ENCODE data around the gene SEZ6L.

SEZ6L gene

GRCh38 chr22:26372890-26373289, 203.6 kb downstream of the SEZ6L start:
- no peak for TF ChIP-seq CTCF (IDR thresholded peaks at IDR 0.05; ENCODE audit: low read length)
- TF ChIP-seq EZH2 (IDR thresholded peaks at IDR 0.05; ENCODE audit: borderline replicate concordance, low read length), result no peak
- H4K20me1 ChIP-seq (ENCODE audit: insufficient read depth, low read length), result no peaks in the 10 kb centered on the region
- no peak overlapping the region for H3K4me3 ChIP-seq (ENCODE audit: low read depth, low read length, poor library complexity, severe bottlenecking)
- H3K9me3 ChIP-seq (ENCODE audit: low read length), result no peaks in the 10 kb centered on the region
- H3K27me3 ChIP-seq (ENCODE audit: insufficient read depth, low read length), result no peaks in the 10 kb centered on the region
- H2AFZ ChIP-seq (ENCODE audit: low read length), result no peak overlapping the region
- H3F3A ChIP-seq (ENCODE audit: insufficient read depth, low read length), result no peaks in the 10 kb centered on the region
- H3K27ac ChIP-seq (ENCODE audit: low read depth, low read length, poor library complexity, severe bottlenecking), result no peak overlapping the region
- H3K36me3 ChIP-seq (ENCODE audit: insufficient read depth, low read length), result no peaks in the 10 kb centered on the region
- H3K4me1 ChIP-seq (ENCODE audit: insufficient read depth, low read length, severe bottlenecking), result no peaks in the 10 kb centered on the region
- no peak overlapping the region for H3K4me2 ChIP-seq (ENCODE audit: low read length)
- H3K9ac ChIP-seq (ENCODE audit: low read length), result no peak overlapping the region
- no peaks in the 10 kb centered on the region for H3K9me2 ChIP-seq (ENCODE audit: low read depth, low read length)
- H3K79me2 ChIP-seq (ENCODE audit: insufficient read depth, low read length), result no peaks in the 10 kb centered on the region

- Histone ChIP-seq H3K79me2 (ENCODE audit: insufficient read depth, low read length) (no peaks in the 10 kb centered on the region), H3K27ac (ENCODE audit: low read depth, low read length, poor library complexity, severe bottlenecking) (no peak overlapping the region), H3F3A (ENCODE audit: insufficient read depth, low read length) (no peaks in the 10 kb centered on the region), H3K9ac (ENCODE audit: low read length) (no peak overlapping the region), H2AFZ (ENCODE audit: low read length) (no peak overlapping the region), H3K9me2 (ENCODE audit: low read depth, low read length) (no peaks in the 10 kb centered on the region), H3K4me1 (ENCODE audit: insufficient read depth, low read length, severe bottlenecking) (no peaks in the 10 kb centered on the region), H3K27me3 (ENCODE audit: insufficient read depth, low read length) (peaks cover 3% of the 10 kb centered on the region; the same call in 1 of the 2 replicates), H3K4me3 (ENCODE audit: low read depth, low read length, poor library complexity, severe bottlenecking) (no peak overlapping the region), H3K4me2 (ENCODE audit: low read length) (no peak overlapping the region), H4K20me1 (ENCODE audit: insufficient read depth, low read length) (no peaks in the 10 kb centered on the region), H3K9me3 (ENCODE audit: low read length) (no peaks in the 10 kb centered on the region), H3K36me3 (ENCODE audit: insufficient read depth, low read length) (no peaks in the 10 kb centered on the region)
- TF ChIP-seq EZH2 (IDR thresholded peaks at IDR 0.05; ENCODE audit: borderline replicate concordance, low read length) (no peak), CTCF (IDR thresholded peaks at IDR 0.05; ENCODE audit: low read length) (no peak)
Measured at GRCh38 chr22:26374391-26375026, 205.2 kb downstream of the SEZ6L start.

GRCh38 chr22:26377170-26377830, 208.0 kb downstream of the SEZ6L start:
- H3K9ac ChIP-seq (ENCODE audit: low read length), result no peak overlapping the region
- no peak overlapping the region for H3K27ac ChIP-seq (ENCODE audit: low read depth, low read length, poor library complexity, severe bottlenecking)
- no peaks in the 10 kb centered on the region for H3F3A ChIP-seq (ENCODE audit: insufficient read depth, low read length)
- no peaks in the 10 kb centered on the region for H3K4me1 ChIP-seq (ENCODE audit: insufficient read depth, low read length, severe bottlenecking)
- H3K4me2 ChIP-seq (ENCODE audit: low read length), result no peak overlapping the region
- no peaks in the 10 kb centered on the region for H3K79me2 ChIP-seq (ENCODE audit: insufficient read depth, low read length)
- H3K4me3 ChIP-seq (ENCODE audit: low read depth, low read length, poor library complexity, severe bottlenecking), result no peak overlapping the region
- no peaks in the 10 kb centered on the region for H4K20me1 ChIP-seq (ENCODE audit: insufficient read depth, low read length)
- H3K27me3 ChIP-seq (ENCODE audit: insufficient read depth, low read length), result peaks cover 9% of the 10 kb centered on the region; the same call in 1 of the 2 replicates
- no peaks in the 10 kb centered on the region for H3K9me2 ChIP-seq (ENCODE audit: low read depth, low read length)
- H3K9me3 ChIP-seq (ENCODE audit: low read length), result no peaks in the 10 kb centered on the region
- no peak overlapping the region for H2AFZ ChIP-seq (ENCODE audit: low read length)
- TF ChIP-seq EZH2 (IDR thresholded peaks at IDR 0.05; ENCODE audit: borderline replicate concordance, low read length) (no peak), CTCF (IDR thresholded peaks at IDR 0.05; ENCODE audit: low read length) (no peak; the same call in 1 of the 2 replicates)
- H3K36me3 ChIP-seq (ENCODE audit: insufficient read depth, low read length), result no peaks in the 10 kb centered on the region
